Measurements from ENCODE around the gene LY6G6D.

The LY6G6D gene

DNA sequence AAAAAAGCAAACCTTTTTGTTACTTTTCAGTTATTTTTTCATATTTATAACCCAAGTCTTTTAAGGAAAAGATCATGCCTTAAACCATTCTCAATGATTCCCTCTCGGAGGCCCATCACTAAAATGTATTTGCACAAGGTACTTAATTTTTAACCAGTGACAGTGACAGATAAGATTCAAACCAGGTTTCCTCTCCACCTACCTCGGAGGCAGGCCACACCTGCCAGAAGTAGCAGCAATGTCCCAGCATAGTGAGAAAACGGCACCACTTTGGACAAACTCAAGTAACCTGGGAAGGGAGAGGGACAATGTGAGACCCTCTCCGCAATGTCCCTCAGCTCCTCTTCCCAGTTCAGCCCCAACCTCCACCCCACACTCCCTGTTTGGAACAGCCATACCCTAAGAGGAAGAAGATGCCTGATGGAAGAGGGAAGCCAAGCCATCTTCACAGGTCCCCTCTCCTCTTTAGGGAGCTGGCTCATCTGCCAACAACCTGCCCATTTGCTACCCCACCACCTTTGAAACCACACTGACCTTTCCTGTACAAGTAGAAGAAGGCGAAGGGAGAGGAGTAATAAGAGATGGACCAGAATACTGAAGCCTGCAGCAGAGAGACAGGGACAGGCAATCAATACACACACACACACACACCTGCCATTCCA is 14.3 kb upstream of the LY6G6D start:
- no peak for TF ChIP-seq CTCF (IDR thresholded peaks at IDR 0.05)
- H3K27ac Mint-ChIP-seq, result peak overlapping the region; percentile 14
- peaks cover 37% of the 10 kb centered on the region for H3K4me1 Mint-ChIP-seq
- DNase-seq, result no peak
- H3K4me3 Mint-ChIP-seq, result peak overlapping the region; percentile 66
- no peaks in the 10 kb centered on the region for H3K9me3 Mint-ChIP-seq
- H3K27me3 Mint-ChIP-seq (ENCODE audit: low read depth, poor library complexity), result peaks cover 2% of the 10 kb centered on the region
- peaks cover 31% of the 10 kb centered on the region for H3K36me3 Mint-ChIP-seq (ENCODE audit: low read depth)

DNA sequence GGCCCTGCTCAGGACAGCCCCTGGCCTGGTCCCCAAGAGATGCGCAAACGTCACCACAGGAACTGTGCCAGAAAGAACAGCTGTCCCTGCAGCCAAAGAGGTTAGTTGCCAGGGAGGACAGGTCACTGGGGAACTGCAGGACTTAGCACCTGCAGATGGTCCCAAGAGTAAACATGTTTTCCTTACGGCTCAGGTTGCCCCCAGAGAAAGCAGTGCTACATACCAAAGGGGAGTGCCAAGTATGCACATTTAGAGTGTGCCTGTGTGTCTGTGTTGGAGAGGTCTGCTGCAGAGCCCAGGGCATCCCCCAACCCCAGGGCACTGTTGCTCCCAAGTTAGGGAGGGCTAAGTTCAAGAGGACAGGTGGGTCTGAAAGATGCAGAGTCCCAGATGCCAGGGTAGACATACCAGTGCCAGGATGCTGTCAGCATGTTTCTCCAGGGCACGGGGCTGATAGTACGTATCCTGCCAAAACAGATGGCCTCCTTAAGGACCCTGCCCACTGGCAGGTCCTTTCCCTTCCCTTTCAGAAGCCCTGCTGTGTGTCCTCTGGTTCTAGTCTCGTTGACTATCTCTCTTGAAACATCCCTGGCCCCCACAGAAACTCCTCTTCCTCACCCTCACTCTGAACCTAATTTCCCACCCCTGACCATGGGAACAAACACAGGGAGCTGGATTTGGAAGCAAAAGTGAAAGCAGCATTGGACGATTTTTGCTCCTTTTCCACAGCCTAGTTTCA is 13.3 kb upstream of the LY6G6D start:
- peaks cover 7% of the 10 kb centered on the region for H3K27me3 Mint-ChIP-seq (ENCODE audit: low read depth, poor library complexity)
- H3K9me3 Mint-ChIP-seq, result no peaks in the 10 kb centered on the region

GRCh38 chr6:31702405-31702818 is 12.7 kb upstream of the LY6G6D start:
- Mint-ChIP-seq H3K4me3 (peak overlapping the region; percentile 96), H3K4me1 (peaks cover 40% of the 10 kb centered on the region), H3K36me3 (ENCODE audit: low read depth) (peaks cover 18% of the 10 kb centered on the region), H3K9me3 (no peaks in the 10 kb centered on the region), H3K27ac (peak overlapping the region; percentile 96), H3K27me3 (ENCODE audit: low read depth, poor library complexity) (peaks cover 7% of the 10 kb centered on the region)
- no peak for DNase-seq
- no peak for TF ChIP-seq CTCF (IDR thresholded peaks at IDR 0.05)

More for the DNA sequence above, 13.3 kb upstream of the LY6G6D start:
- DNase-seq, result no peak
- Mint-ChIP-seq H3K36me3 (ENCODE audit: low read depth) (peaks cover 24% of the 10 kb centered on the region), H3K4me3 (peak overlapping the region; percentile 96), H3K27ac (peak overlapping the region; percentile 96), H3K4me1 (peaks cover 39% of the 10 kb centered on the region)
- TF ChIP-seq CTCF (IDR thresholded peaks at IDR 0.05), result no peak

GRCh38 chr6:31702819-31703716 is 12.1 kb upstream of the LY6G6D start, which contains the start of gene ABHD16A:
Gene ABHD16A, minus strand, starts transcription at chr6:31703324. Its CDS starts 43 bp downstream, at chr6:31703281.
- peak within 1 kb of the TSS; percentile 96 for H3K27ac Mint-ChIP-seq
- peaks cover 33% of the 10 kb centered on the region for H3K4me1 Mint-ChIP-seq
- DNase-seq, result peak; percentile 96
- no peak for TF ChIP-seq CTCF (IDR thresholded peaks at IDR 0.05)
- peaks cover 7% of the 10 kb centered on the region for H3K27me3 Mint-ChIP-seq (ENCODE audit: low read depth, poor library complexity)
- no peaks in the 10 kb centered on the region for H3K9me3 Mint-ChIP-seq
- peaks cover 12% of the 10 kb centered on the region for H3K36me3 Mint-ChIP-seq (ENCODE audit: low read depth)
- H3K4me3 Mint-ChIP-seq, result peak within 1 kb of the TSS; percentile 96

- DNase-seq, result no peak
Observed at GRCh38 chr6:31705931-31706330, 9.2 kb upstream of the LY6G6D start.

More at GRCh38 chr6:31705931-31706330, 9.2 kb upstream of the LY6G6D start:
- no peak overlapping the region for H3K27ac Mint-ChIP-seq
- H3K36me3 Mint-ChIP-seq (ENCODE audit: low read depth), result no peaks in the 10 kb centered on the region
- no peaks in the 10 kb centered on the region for H3K9me3 Mint-ChIP-seq
- no peak overlapping the region for H3K4me3 Mint-ChIP-seq
- peaks cover 36% of the 10 kb centered on the region for H3K4me1 Mint-ChIP-seq
- no peak for TF ChIP-seq CTCF (IDR thresholded peaks at IDR 0.05)
- peaks cover 7% of the 10 kb centered on the region for H3K27me3 Mint-ChIP-seq (ENCODE audit: low read depth, poor library complexity)

All from nephron progenitor cell (in vitro differentiated cells).